HG02870 (cell line): ENCODE results near the gene RAB2B.

Experiments used
- ATAC-seq: cut with Tn5 transposase; IDR thresholded peaks from one replicate; pipeline ENCODE4 v1.9.1; 2021; ENCODE audit warnings: mild to moderate bottlenecking, moderate library complexity; ENCODE audit not compliant: unreplicated experiment

RAB2B gene

DNA sequence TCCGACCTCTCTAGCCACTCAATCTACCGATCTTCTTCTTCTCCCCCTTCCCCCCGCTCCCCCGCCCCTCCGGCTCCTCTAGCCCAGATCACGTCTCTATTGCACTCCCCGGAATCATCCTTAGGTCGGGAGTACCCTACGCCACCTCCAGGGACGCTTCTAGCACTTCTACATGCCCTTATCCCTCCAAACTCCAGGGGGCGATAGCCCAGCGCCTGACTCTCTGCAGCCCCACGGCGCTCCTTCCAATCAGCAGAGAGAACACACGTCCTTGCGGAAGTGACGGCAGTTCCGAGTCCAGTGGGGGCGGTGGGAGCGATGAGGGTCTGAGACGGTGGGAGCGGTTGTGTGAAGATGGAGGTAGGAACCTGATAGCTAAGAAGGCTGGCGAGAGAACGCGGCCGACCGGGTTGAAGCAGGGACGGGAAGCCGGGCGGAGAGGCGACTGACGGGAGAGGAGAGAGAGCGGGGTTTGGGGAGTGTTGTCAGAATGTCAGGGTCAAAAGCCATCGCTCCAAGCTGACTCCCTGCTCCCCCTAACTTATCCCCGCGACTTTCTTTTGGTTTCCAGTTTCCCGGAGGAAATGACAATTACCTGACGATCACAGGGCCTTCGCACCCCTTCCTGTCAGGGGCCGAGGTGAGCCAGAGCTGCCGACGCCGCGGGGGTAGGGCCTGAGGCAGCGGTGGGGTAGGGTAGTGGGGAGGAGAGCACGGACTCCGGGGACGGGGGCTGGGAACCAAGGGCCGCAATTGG lies at the start of gene RAB2B, which contains the start of gene TOX4:
Gene RAB2B (minus strand): TSS at position 35 of the 757 bp plus-strand sequence. CDS start 87 bp downstream, outside the sequence.
Gene TOX4 (plus strand): TSS at position 271 of the 757 bp plus-strand sequence. CDS start 84 bp downstream, at position 355.
- peak; percentile 100 for ATAC-seq

DNA sequence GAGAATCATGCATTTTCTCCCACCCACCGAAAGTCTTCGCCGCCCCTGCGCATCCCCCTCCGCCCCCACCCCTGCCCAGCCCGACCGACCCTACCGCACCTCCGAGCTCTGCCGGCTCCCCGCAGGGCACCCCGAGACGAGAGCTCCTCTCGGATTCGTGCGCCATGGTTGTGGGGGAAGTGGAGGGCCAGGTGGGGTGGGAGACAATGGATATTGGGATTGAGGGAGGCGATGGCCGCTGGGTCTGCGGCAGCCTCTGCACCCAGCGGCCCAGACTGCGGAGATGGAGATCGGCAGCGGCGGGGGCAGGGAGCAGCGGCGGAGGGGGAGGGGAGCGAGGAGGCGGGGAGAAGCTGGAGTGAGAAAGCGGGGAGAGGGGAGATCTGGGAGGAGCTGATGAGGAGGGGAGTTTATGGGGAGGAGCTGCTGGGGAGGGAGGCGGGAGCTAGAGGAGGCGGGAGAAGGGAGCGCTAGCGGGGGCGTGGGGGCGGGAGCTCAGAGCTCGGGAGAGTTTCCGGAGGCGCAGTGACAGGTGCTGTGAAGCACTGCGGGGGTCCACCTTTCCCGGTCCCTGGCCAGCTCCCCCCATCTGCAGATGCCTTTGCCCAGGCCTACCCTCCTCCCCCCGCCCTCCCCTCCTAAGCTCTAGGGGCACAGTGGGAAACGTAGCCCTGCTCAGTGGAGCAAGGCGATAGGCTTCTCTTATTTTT lies 49.4 kb upstream of the RAB2B start, which contains the start of gene SALL2:
Gene SALL2 (minus strand): TSS at position 385 of the 710 bp plus-strand sequence. CDS start 219 bp downstream, at position 166.
- no peak for ATAC-seq

DNA sequence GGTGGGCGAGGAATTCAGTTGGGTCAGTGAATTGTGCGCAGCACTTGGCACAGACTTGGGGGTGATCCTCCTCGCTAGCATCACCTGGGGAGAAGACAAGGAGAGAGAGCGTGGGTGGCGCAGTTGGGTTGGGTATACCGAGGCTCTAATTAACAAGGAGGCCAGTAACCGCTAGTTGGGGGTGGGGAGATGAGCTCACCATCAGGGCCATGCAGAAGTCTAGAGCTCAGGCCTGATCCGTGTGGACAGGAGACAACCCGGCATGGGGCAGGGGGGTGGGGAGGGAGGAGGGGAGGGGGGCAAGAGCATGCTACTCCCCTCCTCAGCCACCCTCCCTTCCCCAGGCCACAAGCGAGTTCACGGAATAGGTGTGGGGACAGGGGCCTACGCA lies 48.8 kb upstream of the RAB2B start:
- ATAC-seq: no peak

DNA sequence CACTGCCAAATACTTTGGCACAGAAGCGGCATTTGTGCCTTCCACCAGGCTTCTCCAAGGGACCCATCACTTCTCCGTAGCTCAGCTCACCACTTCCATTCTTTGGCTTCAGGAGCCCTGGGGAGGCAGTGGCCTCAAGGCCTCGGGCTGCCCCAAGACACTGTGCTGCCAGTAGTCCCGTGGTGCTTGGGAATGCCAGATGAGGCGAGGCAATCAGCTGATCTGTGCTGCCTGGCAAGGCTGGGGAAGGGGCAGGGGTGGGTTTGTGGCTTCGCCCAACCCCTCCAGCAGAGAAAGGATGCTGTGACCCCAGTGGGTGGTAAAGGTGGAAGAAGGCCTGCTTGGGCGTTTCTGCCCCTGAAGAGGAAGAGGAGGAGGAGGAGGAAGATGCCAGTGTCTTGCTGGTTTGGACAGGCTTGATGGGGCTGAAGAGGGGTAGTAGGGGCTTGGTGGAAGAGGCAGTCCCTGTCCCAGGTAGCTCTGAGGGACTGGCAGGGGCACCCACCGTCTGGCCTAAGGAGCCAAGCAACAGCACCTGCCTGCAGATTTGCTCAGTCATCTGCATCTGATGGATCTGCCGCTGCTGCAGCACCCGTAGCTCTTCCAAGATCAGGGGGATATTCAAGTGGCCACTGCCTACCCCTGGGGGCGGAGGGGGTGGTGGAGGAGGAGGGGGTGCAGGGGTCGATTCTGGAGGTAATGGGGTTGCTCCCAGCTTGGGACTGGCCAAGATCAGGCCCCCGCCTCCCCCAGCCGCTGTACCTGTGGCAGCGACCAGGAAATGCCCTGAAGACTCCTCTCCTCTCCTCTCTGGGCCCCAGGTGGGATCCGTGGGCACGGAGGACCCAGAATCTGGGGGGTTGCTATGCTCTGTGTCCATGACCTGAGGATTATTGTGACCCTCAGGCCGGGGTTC lies 48.1 kb upstream of the RAB2B start:
- ATAC-seq: no peak

GRCh38 chr14:21523203-21523602 lies 46.4 kb upstream of the RAB2B start:
- ATAC-seq: no peak

GRCh38 chr14:21521501-21521900 lies 44.7 kb upstream of the RAB2B start:
- no peak for ATAC-seq

- ATAC-seq: no peak
These were observed 44.0 kb upstream of the RAB2B start for GRCh38 chr14:21520767-21521166.

DNA sequence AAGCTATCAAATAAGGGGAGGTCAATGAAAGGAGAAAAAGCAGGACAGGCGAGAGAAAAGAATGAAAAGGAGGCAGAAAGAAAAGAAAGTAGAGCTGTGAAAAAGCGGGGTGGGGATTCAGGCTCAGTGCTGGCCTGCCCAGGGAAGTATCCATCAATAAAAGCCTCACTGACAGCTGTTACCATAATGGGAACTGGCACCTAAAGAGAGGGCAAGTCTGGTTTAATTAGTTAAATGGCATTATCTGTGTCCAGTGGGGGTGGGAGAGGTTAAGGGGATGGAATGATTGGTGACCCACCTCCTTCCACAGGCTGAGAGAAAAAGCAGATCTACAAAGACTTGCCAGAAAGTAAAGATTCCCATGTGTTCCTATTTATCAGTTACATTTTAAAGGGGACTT lies 42.0 kb upstream of the RAB2B start:
- no peak for ATAC-seq

DNA sequence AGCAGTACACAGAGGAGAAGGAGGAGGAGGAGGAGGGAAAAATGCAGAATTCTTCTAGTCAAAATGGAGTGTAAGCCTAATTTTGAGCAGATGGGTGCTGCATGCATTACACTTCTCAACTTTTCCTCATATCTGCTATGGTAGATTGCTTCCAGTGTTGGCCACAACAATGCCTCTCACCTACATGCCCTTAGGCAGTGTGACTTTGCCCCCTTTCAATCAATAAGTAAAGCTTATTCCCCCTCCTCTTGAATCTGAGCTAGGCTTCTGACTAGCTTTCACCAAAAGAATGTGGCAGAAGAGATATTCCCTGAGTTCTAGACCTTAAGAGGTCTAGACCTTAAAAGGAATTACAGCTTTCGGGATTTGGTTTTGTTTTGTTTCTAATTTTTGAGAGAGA lies 37.6 kb upstream of the RAB2B start:
- no peak for ATAC-seq

DNA sequence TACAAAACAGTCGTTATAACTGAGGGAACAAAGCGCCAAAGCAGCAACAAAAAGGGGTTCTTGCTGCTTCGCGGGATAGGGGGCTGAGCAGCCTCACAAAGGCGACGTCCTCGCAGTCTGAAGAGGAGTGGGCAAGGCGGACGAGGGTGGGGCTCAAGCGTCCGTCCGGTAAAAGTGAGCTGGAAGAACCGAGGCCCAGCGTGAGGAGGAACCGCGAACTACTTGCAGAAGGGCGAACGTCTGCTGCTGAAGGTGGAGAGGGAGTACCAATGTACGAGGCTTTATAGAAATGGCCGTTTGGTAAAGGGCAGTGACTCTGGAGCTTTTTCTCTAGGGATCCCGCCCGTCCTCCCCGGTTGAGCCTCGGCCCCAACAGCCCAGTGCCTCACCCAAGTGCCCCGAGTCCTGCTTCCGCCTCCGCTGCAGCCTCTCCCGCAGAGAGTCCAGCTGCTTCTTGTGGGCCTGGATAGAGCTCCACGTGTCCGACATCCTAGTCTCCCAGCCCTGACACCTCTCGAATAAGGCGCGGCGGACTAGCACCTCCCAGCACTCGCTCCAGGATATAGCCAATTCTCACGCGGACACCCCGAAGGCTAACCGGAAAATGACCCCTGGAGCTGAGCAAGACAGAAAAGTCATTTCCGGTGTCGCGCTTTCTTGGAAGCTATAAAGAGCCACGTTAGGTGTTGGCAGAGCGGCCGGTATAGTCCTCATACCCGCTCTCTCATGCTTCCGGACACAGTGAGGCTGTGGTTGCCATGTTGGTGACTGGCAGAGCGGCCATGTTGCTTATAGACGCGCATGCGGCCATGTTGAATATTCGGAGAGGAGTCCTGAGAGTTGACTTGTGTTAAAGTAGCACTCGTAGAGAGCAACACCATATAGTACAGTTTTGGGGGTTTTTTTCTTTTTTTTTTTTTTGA lies 34.2 kb upstream of the RAB2B start, which contains the start of gene METTL3:
Gene METTL3 (minus strand): TSS at position 606 of the 923 bp plus-strand sequence. CDS start 117 bp downstream, at position 489.
- peak; percentile 98 for ATAC-seq

DNA sequence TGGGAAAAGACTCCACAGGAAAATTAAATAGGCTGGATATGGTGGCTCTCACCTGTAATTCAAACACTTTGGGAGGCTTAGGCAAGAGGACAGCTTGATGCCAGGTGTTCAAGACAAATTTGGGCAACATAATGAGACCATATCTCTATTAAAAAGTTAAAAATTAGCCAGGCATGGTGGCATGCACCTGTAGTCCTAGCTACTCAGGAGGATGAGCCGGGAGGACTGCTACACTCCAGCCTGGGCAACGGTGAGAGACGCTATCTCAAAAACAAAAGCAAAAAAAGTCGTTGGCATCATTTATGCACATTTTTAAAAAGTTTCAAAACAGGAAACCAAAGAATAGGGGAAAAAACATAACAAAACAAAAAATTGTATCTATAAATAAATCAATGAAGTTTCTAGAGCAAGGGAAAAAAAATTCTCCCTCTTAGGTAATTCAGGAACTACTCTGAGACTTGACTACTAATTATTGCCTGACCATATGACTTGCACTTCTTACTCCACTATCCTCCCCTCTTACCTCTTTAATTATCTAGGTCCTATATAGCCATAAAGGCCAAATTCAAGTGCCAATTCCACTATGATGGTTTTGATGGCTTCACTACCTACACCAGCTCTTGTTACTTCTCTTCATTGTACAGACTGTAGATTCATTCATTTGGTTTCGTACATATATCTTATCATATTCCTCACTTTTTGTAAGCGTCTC lies 32.8 kb upstream of the RAB2B start:
- no peak for ATAC-seq

- no peak for ATAC-seq
These were observed 29.8 kb upstream of the RAB2B start for GRCh38 chr14:21506557-21506956.

GRCh38 chr14:21505012-21505553 lies 28.3 kb upstream of the RAB2B start:
- peak; percentile 78 for ATAC-seq

GRCh38 chr14:21503376-21503775 lies 26.6 kb upstream of the RAB2B start:
- no peak for ATAC-seq

DNA sequence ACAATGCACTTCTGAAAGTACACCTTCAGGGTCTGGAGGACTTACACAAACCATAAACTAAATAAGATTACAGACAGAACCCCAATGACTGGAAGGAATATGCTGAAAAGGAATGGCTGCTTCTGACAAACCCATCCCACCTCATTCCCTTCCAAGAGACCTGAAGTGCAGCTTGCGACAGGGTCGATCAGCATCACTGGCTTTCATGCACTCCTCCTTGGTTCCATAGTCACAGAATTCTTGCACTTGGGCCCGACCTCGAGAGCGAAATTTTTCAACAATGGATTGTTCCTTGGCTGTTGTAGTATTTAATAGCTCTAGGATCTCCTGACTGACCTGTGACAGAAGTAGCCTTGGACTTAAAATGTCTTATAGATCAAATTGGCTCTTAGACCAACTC lies 24.8 kb upstream of the RAB2B start:
- ATAC-seq: no peak

- ATAC-seq: no peak
These were observed 22.1 kb upstream of the RAB2B start for GRCh38 chr14:21498540-21499526.

DNA sequence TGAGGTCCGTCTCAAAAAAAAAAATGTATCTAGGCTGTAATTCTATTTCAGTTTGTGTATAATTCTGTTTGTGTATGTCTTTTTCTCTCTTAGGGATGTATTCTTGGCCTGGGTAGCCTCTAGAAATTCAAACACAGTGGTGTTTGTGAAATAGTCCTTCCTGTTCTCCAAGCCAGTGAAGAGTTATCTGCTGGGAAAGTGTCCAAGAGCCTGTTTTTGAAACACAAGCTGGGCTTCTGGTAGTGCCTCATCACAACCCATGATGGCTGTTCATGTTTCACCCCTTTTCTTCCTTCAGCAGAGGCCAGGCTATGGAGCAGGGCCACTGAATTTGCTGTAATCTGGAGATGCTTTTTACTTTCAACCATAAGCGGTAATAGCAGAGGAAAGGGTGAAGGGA lies 19.7 kb upstream of the RAB2B start:
- ATAC-seq: no peak
